Panc1 (cell line): ENCODE data around the gene LSMEM2. TPM values are rescaled to one million over a fixed set of nuclear protein-coding genes. Genes with fewer than 3 reads are reported as not detected.
"Not testable (repeated sequence)": the region's sequence is repeated elsewhere in the genome, so short reads cannot be mapped to it uniquely, and the experiment has no call there.

Experiments
- ATAC-seq: fragments of 200-7000 bp; cut with Tn5 transposase; 2 replicates; pipeline ENCODE4 v1.9.1; 2020; ENCODE audit warnings: mild to moderate bottlenecking, moderate library complexity
- BruUV-seq: library from RNA; stranded (reverse); fragments of 400-500 nt; replicated peaks from 2 replicates; lab custom pipeline; 2021; lab: Mats Ljungman, UMichigan
- CTCF ChIA-PET: fragments of 300-600 bp; sonication (Branson Sonifier 250); formaldehyde crosslinking; loops from one replicate; lab custom pipeline; 2022; ENCODE audit warnings: antibody characterized with exemption; lab: Charles Lee
- POLR2A ChIA-PET: fragments of 300-600 bp; sonication (Branson Sonifier 250); formaldehyde crosslinking; loops from one replicate; lab custom pipeline; 2022; ENCODE audit warnings: antibody characterized with exemption; lab: Charles Lee
- DNase-seq: peaks from one replicate; pipeline ENCODE4 v3.0.0-alpha.2; 2010; ENCODE audit warnings: low read depth, low spot score
- H3K27ac ChIP-seq: 2 replicates; pipeline ENCODE4 v1.5.1; 2011; ENCODE audit warnings: mild to moderate bottlenecking, low read length, inconsistent platforms
- H3K27me3 ChIP-seq: fragments of 200-500 bp; sonication (Bioruptor generic); 2 replicates; pipeline ENCODE4 v1.6.0; 2014; ENCODE audit warnings: low read length, inconsistent platforms; ENCODE audit not compliant: control insufficient read depth, insufficient read depth
- H3K36me3 ChIP-seq: fragments of 200-500 bp; sonication (Bioruptor generic); 2 replicates; pipeline ENCODE4 v1.5.1; 2014; ENCODE audit warnings: inconsistent platforms, mild to moderate bottlenecking, low read length, moderate library complexity; ENCODE audit not compliant: control insufficient read depth, insufficient read depth
- H3K4me1 ChIP-seq: 2 replicates; pipeline ENCODE4 v1.5.1; 2011; ENCODE audit warnings: inconsistent platforms, mild to moderate bottlenecking, low read length, moderate library complexity; ENCODE audit not compliant: control insufficient read depth, insufficient read depth
- H3K4me3 ChIP-seq, 2 experiments: 2 replicates each; pipeline ENCODE4 v1.5.1; 2011 to 2012; ENCODE audit warnings: low read depth in 2 of 2, low read length in 2 of 2, mild to moderate bottlenecking in 2 of 2, inconsistent platforms in 1 of 2, moderate library complexity in 1 of 2
- H3K9me3 ChIP-seq: fragments of 200-500 bp; sonication (Bioruptor generic); 2 replicates; pipeline ENCODE4 v1.5.1; 2014; ENCODE audit warnings: low read depth, mild to moderate bottlenecking, inconsistent platforms, low read length, moderate library complexity; ENCODE audit not compliant: control insufficient read depth, insufficient read depth
- POLR2AphosphoS5 ChIP-seq: IDR thresholded peaks from 2 replicates; pipeline ENCODE4 v1.6.1; 2012; ENCODE audit warnings: mild to moderate bottlenecking, low read depth, low read length, moderate library complexity
- SIN3A ChIP-seq: IDR thresholded peaks from 2 replicates; pipeline ENCODE4 v1.6.1; 2012; ENCODE audit warnings: low read depth, mild to moderate bottlenecking, low read length, moderate library complexity, borderline replicate concordance; ENCODE audit not compliant: insufficient read depth
- TCF7L2 ChIP-seq: IDR thresholded peaks from 2 replicates; pipeline ENCODE4 v1.6.1; 2011; ENCODE audit warnings: mild to moderate bottlenecking, low read depth, low read length, inconsistent platforms
- in situ Hi-C: cut with HindIII; loops from 2 replicates; pipeline ENCODE4 v1.10.0; 2016; ENCODE audit warnings: low sequenced_read_pairs, low pct_unique_long_range_greater_than_20kb
- intact Hi-C: fragments of 100-400 bp; cut with micrococcal nuclease; formaldehyde crosslinking; loops from one replicate; pipeline ENCODE4 v1.10.0; 2022; ENCODE audit not compliant: unreplicated experiment
- total RNA-seq: library from RNA; stranded (reverse); gene quantifications from one replicate; pipeline ENCODE4 v1.2.1, GENCODE V29; 2021; ENCODE audit not compliant: unreplicated experiment
- TF ChIP-seq, protein P1 (sequence below), 2 experiments: IDR thresholded peaks; 2 replicates each; pipeline ENCODE4 v1.6.1; 2011 to 2012; ENCODE audit warnings: low read depth in 2 of 2, control low read depth in 1 of 2, low read length in 1 of 2, mild to moderate bottlenecking in 1 of 2, moderate library complexity in 1 of 2; ENCODE audit not compliant: insufficient read depth in 1 of 2
- TF ChIP-seq, protein P2 (sequence below): fragments of 450-650 bp; IDR thresholded peaks from 2 replicates; pipeline ENCODE4 v1.5.1; 2017; ENCODE audit warnings: mild to moderate bottlenecking

LSMEM2 gene
- total RNA-seq, 1 experiment from 2014 or later = not detected

DNA sequence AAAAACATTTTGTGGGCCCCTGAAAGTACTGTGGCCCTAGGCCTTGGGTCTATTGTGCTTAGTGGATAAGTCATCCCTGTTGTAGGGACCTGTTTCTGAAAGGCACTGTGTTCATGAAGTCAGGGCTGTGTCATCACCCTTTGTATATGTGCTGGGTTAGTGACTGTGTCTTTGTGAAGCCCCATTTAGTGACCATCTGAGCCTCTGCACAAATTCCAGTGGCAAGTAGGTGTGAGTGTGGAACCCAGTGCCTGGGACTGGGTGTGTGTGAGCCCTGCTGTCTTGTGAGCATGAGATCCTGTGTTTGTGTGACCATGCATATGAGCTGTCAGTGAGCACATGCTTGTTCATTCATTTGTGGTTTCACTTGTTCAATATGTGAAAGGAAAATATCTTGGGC is 25.7 kb downstream of the LSMEM2 start:
- no TSS peak for BruUV-seq
- intact Hi-C loops = no loop called here
- DNase-seq = no peak

DNA sequence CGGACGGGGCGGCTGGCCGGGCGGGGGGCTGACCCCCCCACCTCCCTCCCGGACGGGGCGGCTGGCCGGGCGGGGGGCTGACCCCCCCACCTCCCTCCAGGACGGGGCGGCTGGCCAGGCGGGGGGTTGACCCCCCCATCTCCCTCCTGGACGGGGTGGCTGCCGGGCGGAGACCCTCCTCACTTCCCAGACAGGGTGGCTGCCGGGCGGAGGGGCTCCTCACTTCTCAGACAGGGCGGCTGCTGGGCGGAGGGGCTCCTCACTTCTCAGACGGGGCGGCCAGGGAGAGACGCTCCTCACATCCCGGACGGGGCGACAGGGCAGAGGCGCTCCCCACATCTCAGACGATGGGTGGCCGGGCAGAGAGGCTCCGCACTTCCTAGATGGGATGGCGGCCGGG is 33.2 kb downstream of the LSMEM2 start:
- intact Hi-C loops, DNase-seq, H3K9me3 ChIP-seq, H3K4me3 ChIP-seq, CTCF ChIA-PET, H3K27me3 ChIP-seq, H3K27ac ChIP-seq, H3K36me3 ChIP-seq, H3K4me1 ChIP-seq, POLR2A ChIA-PET, in situ Hi-C loops, ATAC-seq, BruUV-seq: not testable (repeated sequence)

More for the DNA sequence above, 25.7 kb downstream of the LSMEM2 start:
- Histone ChIP-seq H3K9me3 (no peaks in the 10 kb centered on the region), H3K4me3 (no peak overlapping the region), H3K27me3 (no peaks in the 10 kb centered on the region), H3K4me1 (no peaks in the 10 kb centered on the region), H3K27ac (no peak overlapping the region), H3K36me3 (no peaks in the 10 kb centered on the region)
- no peak for ATAC-seq
- CTCF ChIA-PET = interaction anchor here (0.6 kb wide), 1 partner anchor 25 kb away, joined by 6 read pairs; no protein-coding TSS in a partner anchor
- POLR2A ChIA-PET = no interaction called here
- in situ Hi-C loops = no loop called here
- TF ChIP-seq TCF7L2 = no peak
- no peak for TF ChIP-seq SIN3A
- TF ChIP-seq, protein P1, sequence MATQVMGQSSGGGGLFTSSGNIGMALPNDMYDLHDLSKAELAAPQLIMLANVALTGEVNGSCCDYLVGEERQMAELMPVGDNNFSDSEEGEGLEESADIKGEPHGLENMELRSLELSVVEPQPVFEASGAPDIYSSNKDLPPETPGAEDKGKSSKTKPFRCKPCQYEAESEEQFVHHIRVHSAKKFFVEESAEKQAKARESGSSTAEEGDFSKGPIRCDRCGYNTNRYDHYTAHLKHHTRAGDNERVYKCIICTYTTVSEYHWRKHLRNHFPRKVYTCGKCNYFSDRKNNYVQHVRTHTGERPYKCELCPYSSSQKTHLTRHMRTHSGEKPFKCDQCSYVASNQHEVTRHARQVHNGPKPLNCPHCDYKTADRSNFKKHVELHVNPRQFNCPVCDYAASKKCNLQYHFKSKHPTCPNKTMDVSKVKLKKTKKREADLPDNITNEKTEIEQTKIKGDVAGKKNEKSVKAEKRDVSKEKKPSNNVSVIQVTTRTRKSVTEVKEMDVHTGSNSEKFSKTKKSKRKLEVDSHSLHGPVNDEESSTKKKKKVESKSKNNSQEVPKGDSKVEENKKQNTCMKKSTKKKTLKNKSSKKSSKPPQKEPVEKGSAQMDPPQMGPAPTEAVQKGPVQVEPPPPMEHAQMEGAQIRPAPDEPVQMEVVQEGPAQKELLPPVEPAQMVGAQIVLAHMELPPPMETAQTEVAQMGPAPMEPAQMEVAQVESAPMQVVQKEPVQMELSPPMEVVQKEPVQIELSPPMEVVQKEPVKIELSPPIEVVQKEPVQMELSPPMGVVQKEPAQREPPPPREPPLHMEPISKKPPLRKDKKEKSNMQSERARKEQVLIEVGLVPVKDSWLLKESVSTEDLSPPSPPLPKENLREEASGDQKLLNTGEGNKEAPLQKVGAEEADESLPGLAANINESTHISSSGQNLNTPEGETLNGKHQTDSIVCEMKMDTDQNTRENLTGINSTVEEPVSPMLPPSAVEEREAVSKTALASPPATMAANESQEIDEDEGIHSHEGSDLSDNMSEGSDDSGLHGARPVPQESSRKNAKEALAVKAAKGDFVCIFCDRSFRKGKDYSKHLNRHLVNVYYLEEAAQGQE (IDR thresholded peaks at IDR 0.05; ENCODE audit: insufficient read depth in 1 of 2, low read depth in 2 of 2, low read length in 1 of 2) = no peak
- TF ChIP-seq, protein P2, sequence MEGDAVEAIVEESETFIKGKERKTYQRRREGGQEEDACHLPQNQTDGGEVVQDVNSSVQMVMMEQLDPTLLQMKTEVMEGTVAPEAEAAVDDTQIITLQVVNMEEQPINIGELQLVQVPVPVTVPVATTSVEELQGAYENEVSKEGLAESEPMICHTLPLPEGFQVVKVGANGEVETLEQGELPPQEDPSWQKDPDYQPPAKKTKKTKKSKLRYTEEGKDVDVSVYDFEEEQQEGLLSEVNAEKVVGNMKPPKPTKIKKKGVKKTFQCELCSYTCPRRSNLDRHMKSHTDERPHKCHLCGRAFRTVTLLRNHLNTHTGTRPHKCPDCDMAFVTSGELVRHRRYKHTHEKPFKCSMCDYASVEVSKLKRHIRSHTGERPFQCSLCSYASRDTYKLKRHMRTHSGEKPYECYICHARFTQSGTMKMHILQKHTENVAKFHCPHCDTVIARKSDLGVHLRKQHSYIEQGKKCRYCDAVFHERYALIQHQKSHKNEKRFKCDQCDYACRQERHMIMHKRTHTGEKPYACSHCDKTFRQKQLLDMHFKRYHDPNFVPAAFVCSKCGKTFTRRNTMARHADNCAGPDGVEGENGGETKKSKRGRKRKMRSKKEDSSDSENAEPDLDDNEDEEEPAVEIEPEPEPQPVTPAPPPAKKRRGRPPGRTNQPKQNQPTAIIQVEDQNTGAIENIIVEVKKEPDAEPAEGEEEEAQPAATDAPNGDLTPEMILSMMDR = no peak
- TF ChIP-seq POLR2AphosphoS5 = no peak

DNA sequence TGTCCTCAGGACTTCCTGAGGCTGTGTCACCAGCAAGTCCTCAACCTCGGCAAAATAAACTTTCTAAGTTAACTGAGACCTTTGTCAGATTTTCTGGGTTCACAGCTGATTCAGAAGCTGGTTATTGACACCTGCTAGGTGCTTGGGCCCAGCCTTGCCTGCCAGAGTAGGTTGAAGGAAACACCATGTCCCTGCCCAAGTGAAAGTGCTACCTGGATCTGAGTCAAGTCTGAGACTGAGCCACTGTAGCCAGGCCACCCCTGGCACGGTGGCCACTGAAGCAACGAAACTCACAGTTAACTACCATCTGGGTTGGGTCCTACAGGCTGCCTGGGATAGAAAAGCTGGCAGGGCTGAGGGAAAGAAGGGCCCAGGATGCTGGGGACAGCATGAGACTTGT is 35.5 kb downstream of the LSMEM2 start:
- Histone ChIP-seq H3K27ac (no peak overlapping the region), H3K4me1 (no peaks in the 10 kb centered on the region; the same call in 1 of the 2 replicates), H3K9me3 (no peaks in the 10 kb centered on the region), H3K4me3 (no peak overlapping the region), H3K36me3 (no peaks in the 10 kb centered on the region), H3K27me3 (no peaks in the 10 kb centered on the region)
- ChIA-PET CTCF (no interaction called here), POLR2A (no interaction called here)
- intact Hi-C loops = no loop called here
- in situ Hi-C loops = no loop called here
- ATAC-seq = 0 out of 2 replicates have a peak, but pooled peaks have one; percentile 27
- no TSS peak for BruUV-seq
- DNase-seq = no peak
- TF ChIP-seq, protein P1 (IDR thresholded peaks at IDR 0.05; ENCODE audit: insufficient read depth in 1 of 2, low read depth in 2 of 2, low read length in 1 of 2) = no peak
- TF ChIP-seq SIN3A = no peak
- no peak for TF ChIP-seq POLR2AphosphoS5
- no peak for TF ChIP-seq TCF7L2
- TF ChIP-seq, protein P2 = no peak
